GM12874 (cell line): ENCODE measurements around the gene MYO1A.

Experiments
- CTCF ChIP-seq: IDR thresholded peaks from 2 replicates; pipeline ENCODE4 v1.5.1; 2011; ENCODE audit warnings: low read depth, mild to moderate bottlenecking, control low read depth, low read length, moderate library complexity; ENCODE audit not compliant: insufficient read depth

Gene MYO1A

GRCh38 chr12:57085999-57086492 is 36.1 kb upstream of the MYO1A start:
- TF ChIP-seq CTCF, result no peak

- no peak for TF ChIP-seq CTCF
These were observed 30.9 kb upstream of the MYO1A start for GRCh38 chr12:57080855-57081254.

- no peak for TF ChIP-seq CTCF
These were observed 29.9 kb upstream of the MYO1A start for GRCh38 chr12:57079821-57080220.

- no peak for TF ChIP-seq CTCF
These were observed 28.8 kb upstream of the MYO1A start, which contains the start of gene NEMP1 for GRCh38 chr12:57078519-57079404. TSS of gene NEMP1 (minus strand) at chr12:57078791. CDS start at chr12:57078745, 46 bp downstream.

- TF ChIP-seq CTCF, result no peak
These were observed 22.7 kb upstream of the MYO1A start for GRCh38 chr12:57072661-57073060.

- TF ChIP-seq CTCF, result peak; percentile 79
These were observed 19.6 kb upstream of the MYO1A start for GRCh38 chr12:57069523-57069922.

GRCh38 chr12:57066245-57066644 is 16.3 kb upstream of the MYO1A start:
- no peak for TF ChIP-seq CTCF
